GM19351 (cell line): ENCODE data around the gene GNB1.

ENCODE experiments used
- ATAC-seq: cut with Tn5 transposase; IDR thresholded peaks from one replicate; pipeline ENCODE4 v1.9.1; 2021; ENCODE audit warnings: mild to moderate bottlenecking, moderate library complexity; ENCODE audit not compliant: unreplicated experiment

GNB1 gene

DNA sequence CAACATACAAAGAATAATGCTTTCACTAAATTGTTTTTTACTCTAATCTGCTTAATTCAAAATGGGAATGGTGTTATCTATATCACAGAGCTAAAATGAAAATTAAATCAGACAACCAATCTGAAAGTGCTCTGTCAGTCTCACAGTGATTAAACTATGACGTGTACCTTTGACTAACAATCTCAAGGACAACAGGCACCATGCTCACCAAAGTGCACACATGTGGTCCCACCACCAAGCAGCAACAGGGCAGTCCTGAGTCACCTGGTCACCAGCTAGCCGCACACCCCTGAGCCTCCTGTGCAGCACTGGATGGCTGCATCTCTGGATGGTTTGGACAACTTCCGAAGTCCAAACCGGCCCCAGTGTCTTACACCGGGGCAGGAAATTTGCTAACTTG, 58.1 kb downstream of the GNB1 start:
- no peak for ATAC-seq

DNA sequence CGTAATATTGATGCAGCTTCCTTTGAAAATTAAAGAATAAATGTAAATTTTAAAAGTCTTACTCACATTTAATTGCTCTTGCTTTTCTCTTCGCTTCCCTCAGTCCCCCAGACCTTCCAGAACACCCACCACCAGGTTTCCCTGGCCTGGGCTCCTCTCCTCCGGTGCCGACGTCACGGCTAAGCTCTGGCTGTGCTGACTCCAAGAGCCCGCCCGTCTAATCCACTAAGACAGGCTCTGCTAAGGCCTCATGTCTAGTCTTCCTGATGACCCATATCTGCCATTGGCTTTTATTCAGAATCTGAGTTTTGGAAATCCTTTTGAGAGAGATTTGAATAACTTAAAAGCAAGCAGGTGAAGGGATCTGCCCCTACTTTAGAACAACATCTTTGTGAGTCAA, 58.7 kb downstream of the GNB1 start:
- ATAC-seq, result no peak

DNA sequence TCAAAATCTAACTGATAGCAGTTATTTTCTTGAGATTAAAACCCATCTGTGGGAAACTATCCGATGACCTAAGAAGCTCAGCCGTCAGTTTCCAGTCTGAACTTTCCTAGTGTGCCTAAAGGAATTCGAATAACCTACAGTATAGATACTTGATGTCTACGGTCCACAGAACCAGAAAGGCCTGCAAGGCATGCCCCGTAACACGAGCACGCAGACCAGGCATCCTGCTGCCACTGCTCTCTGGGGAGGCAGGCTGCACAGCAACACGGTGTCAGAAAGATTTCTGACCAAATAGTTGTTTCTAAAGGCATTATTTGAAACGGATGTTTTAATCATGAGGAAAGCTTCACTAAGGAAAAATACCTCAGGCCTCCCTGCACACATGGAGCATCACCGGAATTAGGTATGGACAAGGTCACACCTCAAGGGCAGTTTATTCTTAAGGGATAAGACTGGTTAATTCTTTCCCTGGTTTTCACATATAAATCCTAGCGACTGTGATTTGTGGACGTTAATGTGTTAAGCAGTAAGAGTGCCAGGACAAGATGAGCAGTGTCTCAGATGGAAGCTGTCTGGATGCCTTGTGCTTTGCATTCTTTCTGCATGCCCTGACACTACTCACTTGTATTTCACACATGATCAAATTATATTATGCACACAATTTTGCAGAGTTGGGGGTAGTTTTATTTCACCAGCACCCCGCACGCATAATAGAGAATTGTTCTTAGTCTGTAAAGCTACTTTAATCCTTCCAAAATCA, 63.6 kb downstream of the GNB1 start:
- ATAC-seq, result no peak

DNA sequence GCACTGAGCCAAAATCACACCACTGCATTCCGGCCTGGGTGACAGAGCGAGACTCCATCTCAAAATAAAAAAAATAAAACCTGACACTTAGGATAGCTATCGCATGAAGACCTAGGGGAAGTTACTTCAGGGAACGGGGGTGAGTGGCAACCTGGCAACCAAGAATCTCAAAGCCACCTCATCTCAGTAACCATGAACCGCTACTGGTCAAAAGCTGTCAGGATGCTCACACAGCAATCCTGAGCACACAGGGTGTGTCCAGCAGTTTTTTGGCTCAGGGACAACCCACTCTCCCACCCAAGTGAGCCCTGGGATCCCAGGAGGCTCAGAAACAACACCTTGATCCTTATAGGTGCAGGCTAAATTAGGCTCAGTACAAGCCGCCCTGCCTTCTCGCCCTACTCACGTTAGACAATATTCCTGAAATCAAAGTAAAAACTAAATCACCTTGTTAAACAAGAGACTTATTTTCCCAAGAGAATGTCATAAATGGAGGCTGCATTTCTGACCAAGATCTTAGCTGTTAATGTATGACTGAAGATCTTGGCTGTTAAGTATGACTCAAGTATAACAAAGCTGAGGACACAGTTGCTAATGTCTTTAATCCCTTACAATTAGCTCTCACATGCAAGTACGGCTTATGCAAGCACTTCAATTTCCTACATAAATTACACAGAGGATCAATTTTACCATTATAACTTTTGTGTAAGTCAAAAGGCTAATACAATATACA, 64.4 kb downstream of the GNB1 start:
- no peak for ATAC-seq

DNA sequence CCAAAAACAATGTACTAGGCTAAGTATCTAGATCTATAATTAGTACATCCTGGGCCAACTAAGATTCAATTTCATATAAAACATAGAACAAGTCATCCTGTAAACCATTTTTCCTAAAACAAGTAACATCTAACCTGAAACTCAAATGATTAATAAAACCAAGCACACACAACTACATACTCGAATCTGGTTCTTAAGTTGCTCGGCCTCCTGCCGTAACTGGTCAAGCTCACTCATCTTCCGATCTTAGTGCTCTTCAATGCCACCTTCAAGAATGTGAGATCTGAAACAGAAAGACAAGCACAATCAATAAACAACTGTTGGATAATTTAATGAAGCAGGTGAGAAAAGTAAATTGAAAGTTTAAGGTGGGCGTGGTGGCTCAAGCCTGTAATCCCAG, 65.7 kb downstream of the GNB1 start:
- ATAC-seq, result no peak

DNA sequence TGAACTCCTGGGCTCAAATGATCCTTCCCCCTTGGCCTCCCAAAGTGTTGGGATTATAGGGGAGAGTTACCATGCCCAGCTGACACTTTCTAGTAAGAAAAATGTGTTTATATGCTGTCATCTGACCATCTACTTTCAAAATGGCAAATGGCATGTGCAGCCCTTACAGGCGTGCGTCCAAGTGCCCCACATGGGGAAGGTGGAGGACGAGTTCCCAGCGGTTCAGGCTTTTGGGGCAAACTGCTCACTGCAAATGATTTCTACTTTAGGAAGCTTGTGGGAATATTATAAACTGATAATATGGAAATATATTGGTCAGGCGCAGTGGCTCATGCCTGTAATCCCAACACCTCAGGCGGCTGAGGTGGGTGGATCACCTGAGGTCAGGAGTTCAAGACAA, 71.1 kb downstream of the GNB1 start:
- ATAC-seq, result no peak

DNA sequence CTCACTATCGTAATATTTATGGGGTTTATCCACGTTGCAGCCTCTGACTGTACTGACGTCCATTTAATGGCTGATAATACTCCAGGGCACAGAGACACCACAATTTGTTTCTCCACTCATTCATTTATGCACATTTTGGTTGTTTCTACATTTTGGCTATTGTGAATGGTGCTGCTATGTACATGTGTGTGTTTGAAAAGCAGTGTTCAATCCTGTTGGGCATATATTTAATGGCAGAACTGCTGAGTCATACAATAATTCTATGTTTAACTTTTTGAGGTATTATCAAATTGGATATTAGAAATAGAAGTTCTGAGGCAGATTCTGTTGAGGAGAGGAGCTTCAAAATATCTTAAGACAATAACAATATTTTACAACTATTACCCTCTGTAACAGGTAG, 73.7 kb downstream of the GNB1 start:
- no peak for ATAC-seq

DNA sequence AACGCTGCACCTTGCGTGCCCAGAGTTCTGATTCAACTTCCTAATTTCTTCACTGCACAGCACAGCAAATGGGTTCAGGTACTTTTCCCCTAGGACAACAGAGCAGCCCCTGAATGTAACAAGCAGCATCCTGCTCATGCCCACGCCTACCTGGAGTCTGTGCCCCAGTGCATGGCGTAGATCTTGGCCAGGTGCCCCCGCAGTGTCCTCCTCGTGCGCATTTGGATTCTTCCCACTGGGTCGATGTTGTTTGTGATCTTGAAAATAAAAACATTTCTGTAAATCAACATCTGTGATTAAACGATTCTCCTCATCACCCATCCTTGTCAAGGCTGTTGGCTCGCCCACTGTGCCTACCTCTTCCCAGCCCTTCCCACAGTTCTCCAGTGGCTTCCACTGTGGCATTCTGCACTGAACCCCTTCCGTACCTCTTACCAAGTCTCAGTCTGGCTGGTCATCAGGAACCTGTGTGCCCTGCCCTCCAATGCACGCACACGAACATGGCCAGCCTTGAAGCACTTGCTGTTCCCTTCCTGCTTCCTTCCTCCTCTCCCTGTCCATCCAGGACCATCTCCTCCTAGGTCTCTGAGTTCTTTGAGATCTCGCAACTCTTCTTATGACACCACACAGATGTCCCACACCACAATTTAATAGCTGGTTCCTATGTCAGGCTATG, 75.1 kb downstream of the GNB1 start:
- ATAC-seq, result no peak

DNA sequence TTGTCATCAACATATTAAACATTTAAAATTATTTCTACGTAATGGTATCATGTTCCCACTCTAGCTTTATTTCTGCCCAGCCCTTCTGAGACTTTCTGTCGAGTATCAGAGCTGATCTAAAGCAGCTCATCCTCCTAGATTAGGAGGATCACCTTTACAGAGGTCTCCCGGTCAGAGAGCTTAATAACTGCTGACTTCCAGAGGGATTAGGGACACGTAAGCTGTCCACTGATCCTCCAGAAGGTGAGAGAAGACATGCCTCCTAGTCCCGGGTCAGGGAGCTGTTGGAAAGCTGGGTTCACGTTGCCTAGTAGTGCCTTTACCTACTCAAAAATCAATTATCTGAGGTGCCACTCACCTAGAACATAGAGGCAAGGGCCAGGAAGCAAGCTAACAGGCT, 81.4 kb downstream of the GNB1 start:
- ATAC-seq, result no peak

DNA sequence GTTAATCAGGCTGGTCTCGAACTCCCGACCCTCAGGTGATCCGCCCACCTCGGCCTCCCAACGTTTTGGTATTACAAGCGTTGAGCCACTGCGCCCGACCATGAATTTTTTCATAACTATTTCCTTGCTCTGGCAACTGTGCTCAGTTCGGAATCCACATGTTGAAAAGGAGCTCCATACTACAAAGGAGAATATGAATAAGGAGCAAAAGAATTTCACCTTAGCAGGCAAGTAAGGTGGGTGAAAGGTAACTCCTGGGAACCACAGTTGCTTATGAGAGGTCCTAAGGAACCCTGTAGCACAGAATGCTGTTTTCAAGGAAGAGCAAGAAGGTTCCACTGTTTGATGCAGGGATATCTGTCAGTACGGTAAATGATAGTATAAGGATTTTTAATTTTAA, 82.7 kb downstream of the GNB1 start:
- ATAC-seq, result no peak

DNA sequence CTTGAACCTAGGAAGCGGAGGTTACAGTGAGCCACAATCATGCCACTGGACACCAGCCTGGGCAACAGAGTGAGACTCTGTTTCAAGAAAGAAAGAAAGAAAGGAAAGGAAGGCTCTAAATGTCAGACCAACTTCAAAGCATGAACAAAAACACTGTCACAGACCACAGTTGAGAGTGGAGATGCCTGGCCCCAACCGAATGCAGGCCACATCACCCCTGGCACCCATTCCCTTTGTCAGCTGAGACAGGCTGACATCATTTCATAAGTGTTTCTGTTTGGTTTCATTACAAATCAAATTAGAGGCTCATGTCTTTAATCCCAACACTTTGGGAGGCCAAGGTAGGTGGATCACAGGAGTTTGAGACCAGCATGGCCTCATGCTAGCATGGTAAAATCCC, 84.0 kb downstream of the GNB1 start:
- no peak for ATAC-seq

DNA sequence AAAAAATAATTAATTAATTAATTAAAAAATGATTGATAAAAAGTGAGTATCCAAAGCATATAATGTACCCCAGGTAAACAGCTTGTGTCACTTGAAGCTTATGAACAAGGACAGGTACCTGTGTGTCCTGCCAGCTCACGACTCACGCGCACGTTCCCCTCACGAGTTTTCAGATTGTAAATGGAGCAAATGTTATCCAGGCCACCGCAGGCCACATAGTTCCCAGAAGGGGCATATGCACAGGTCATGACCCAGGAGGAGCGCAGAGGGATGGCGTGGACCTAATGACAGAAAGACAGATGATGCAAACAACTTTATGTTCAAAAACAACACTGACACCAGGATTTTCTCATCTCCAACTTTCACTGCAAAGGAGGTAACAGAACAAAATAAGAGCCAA, 86.6 kb downstream of the GNB1 start:
- no peak for ATAC-seq

DNA sequence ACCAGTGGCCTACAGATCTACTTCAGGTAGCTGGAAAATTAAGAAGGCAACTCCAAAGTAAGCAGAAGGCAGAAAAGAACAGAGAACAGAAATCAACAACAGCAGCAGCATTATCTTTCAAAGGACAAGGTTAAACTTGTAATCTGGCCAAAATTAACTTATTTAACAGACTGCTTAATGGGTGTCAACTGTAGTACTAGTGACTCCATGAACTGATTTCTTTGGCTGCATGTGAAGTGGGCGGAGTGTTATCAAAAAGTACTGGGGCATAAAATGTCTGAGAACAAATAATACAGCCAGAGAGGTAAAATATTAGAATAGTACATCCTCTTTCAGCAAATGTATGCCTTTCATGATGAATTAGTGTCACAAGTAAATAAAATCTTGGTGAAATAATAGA, 88.0 kb downstream of the GNB1 start:
- ATAC-seq, result no peak

DNA sequence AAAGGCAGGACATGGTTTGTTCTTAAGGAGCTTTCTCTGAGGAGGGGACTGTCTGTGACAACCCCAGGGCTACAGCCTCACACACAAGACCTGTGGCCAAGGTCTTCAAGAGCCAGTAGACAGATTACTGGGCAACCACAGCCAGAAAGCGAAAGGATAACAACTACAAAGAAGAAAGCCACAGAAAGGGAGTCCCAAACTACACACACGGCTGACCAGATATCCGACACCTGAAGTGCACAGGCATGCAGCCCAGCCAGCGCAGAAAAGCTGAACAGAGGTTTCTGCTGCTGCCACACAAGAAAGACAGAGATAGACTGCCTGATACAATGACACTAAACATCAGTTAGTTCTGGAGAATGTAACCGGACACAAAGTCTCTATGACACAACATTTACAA, 91.2 kb downstream of the GNB1 start:
- ATAC-seq, result peak; percentile 88

DNA sequence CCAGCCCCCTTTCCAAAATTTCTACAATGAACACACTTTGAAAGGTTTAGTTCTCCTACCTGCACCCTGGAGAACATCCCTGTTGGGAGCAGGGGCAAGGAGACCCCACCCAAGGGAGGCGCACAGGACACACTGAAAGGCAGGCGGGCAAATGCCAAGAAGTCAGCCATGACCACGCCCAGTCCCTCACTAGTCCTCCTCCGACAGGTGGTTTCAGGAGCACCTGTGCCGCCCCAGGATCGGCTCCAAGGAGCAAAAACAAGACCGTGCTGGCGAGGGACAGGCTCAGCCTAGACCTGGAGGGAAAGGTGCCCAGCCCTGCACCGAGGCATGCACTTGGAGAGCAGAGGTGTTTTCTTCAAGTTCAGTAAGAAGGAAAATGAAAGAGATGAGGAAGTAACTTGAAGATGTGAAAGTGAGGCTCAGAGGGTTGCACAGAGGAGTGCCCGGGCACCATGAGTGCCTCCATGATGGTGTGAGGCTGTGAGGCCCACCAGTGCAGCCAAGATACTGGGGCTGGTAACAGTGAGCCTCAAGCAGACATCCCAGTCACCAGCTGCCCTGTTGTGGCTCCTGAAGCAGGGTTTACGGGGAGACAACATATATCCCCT, 93.1 kb downstream of the GNB1 start:
- no peak for ATAC-seq

DNA sequence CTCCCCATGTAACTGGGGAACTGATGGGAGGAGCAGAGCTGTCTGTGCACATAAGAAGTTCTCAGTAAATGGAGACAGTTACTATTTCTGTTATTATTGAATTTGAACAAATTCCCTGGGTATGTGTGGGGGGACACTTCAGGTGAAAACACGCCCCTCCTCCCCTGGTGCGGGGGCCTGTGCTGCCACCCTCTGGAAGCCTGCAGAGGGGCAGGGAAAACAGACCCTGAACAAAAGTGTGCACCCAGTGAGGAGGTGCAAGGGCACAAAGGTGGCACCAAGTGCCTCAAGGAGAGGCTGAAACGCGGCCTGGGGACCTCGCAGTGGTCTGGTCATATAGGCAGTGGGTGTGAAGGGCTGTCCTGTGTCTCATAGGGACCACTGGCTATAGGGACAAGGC, 94.4 kb downstream of the GNB1 start:
- no peak for ATAC-seq

DNA sequence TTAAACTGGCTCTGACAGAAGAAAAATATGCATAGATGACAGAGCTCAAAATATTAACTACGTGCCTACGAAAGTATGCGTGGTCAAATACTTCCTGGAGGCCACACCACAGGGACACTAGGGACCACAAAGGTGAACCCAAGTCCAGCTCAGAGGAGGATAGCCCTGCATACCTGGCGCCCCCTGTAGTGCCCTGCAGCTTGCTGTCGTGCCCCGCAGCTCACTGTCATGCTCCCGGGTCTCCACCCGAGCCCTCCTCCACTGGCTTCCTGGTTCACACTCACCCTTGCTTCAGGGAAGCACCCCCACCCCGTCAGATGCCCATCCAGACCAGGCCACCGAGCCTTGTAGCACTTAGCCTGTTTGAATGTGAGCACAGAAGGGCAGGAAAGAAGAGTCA, 95.9 kb downstream of the GNB1 start:
- ATAC-seq, result no peak

DNA sequence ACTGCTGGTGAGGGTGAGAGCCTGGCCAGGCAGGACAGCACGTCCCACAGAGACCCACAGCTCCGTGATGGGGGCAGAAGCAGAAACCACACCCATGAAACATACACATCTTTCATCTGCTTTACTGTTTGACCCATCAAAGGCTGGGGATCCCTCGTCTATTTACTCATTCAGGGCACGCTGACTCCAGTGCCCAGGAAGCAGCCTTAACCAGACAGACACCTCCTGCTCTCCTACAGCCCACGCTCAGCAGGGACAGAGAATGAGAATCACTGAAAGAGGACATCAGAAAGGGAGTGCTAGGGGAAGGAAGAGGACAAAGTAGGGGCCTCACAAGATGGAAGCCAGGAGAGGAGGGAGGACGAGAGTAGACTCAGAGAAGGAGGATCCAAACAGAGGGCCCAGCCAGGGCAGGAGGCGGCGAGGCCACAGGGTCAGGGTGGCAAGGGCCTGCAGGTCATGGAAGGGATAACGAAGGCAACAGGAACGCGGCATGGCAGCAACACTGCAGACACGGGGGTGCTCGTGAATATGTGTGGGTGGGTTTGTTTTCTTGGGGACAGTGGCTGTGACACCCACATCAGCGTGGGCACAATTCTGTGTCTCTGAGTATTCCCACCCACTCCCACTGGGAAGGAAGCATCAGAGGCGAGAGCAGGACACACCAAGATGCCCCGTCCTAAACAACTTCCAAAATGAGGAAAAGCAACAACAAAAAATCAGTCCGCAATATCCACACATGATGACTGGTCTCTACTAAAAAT, 97.2 kb downstream of the GNB1 start:
- no peak for ATAC-seq

DNA sequence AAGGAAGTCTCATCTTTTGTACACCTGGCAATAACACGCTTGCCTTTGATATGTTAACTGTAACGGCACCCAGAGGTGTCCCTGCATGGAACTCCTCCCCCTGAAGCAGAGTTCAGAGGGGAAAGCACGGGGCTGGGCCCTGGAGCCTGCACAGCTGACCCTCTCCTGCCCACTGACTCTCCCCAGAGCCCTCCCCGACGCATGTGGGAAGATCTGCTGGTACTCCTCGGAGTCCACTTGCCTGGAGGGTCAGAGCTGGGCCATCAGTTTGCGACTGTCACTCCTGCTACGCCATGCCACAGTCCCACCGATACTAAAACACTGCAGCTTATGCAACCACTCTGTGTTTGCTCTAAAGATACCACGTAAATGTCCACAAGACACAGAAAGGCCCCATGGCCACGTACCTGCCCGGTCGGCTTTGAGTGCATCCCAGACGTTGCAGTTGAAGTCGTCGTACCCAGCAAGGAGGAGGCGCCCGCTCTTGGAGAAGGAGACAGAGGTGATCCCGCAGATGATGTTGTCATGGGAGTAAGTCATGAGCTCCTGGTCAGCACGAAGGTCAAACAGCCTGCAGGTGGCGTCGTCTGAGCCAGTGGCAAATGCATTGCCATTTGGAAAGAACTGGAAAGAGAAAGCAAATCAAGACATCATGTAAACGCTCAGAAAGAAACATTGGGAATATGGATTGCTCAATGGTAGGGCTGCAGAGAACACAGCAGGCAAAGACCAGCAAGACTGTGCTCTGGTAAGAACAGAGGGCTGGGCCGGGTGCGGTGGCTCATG, 102.0 kb downstream of the GNB1 start:
- no peak for ATAC-seq

DNA sequence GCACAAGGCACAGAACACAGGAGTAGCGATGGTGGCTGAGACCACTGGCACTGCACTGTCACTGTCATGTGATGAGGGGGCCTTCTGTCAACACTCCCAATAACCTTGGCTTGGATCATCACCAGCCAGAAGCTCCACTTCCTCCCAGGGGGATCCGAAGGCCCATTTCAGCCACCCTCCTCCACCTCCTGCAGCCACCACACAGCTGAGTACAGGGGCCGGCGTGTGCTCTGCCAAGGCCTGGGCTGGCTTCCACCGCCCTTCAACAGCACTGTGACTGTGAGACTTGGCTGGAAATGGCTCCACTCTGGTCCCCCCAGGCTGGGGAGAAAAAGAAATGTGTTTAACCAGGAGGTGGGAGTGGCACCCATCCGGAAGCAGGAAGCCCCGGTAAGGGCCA, 102.8 kb downstream of the GNB1 start:
- no peak for ATAC-seq
